GM21717 (cell line): Measurements from ENCODE around the gene PEPD.
"Not testable (repeated sequence)": the region's sequence is repeated elsewhere in the genome, so short reads cannot be mapped to it uniquely, and the experiment has no call there.

Source experiments
- ATAC-seq: cut with Tn5 transposase; IDR thresholded peaks from one replicate; pipeline ENCODE4 v1.9.1; 2021; ENCODE audit warnings: mild to moderate bottlenecking, moderate library complexity; ENCODE audit not compliant: unreplicated experiment

Gene PEPD

GRCh38 chr19:33521480-33522370 is at the start of gene PEPD:
Gene PEPD, minus strand, starts transcription at chr19:33521791. Its CDS starts 31 bp downstream, at chr19:33521760.
- ATAC-seq: peak; percentile 85

- no peak for ATAC-seq
These were observed 48.2 kb upstream of the PEPD start for GRCh38 chr19:33569821-33570220.

- no peak for ATAC-seq
These were observed 47.1 kb upstream of the PEPD start for GRCh38 chr19:33568706-33569105.

- ATAC-seq: no peak
These were observed 43.3 kb upstream of the PEPD start for GRCh38 chr19:33564836-33565338.

GRCh38 chr19:33562636-33563035 is 41.0 kb upstream of the PEPD start:
- no peak for ATAC-seq

- ATAC-seq: not testable (repeated sequence)
These were observed 40.1 kb upstream of the PEPD start for GRCh38 chr19:33561666-33562065.

- ATAC-seq: no peak
These were observed 39.7 kb upstream of the PEPD start for GRCh38 chr19:33561261-33561660.

- ATAC-seq: no peak
These were observed 38.4 kb upstream of the PEPD start for GRCh38 chr19:33559996-33560395.

GRCh38 chr19:33558856-33559255 is 37.3 kb upstream of the PEPD start:
- ATAC-seq: no peak

- no peak for ATAC-seq
These were observed 36.6 kb upstream of the PEPD start for GRCh38 chr19:33558151-33558550.

- ATAC-seq: no peak
These were observed 36.1 kb upstream of the PEPD start for GRCh38 chr19:33557720-33558119.

- ATAC-seq: no peak
These were observed 35.6 kb upstream of the PEPD start for GRCh38 chr19:33557196-33557595.

- no peak for ATAC-seq
These were observed 34.7 kb upstream of the PEPD start for GRCh38 chr19:33556261-33556660.

- not testable (repeated sequence) for ATAC-seq
These were observed 34.1 kb upstream of the PEPD start for GRCh38 chr19:33555726-33556125.

GRCh38 chr19:33554821-33555220 is 33.2 kb upstream of the PEPD start:
- ATAC-seq: no peak

- no peak for ATAC-seq
These were observed 32.8 kb upstream of the PEPD start for GRCh38 chr19:33554391-33554790.

GRCh38 chr19:33553530-33554310 is 32.1 kb upstream of the PEPD start:
- ATAC-seq: no peak

- no peak for ATAC-seq
These were observed 31.3 kb upstream of the PEPD start for GRCh38 chr19:33552928-33553279.

- no peak for ATAC-seq
These were observed 30.8 kb upstream of the PEPD start for GRCh38 chr19:33552191-33552927.

GRCh38 chr19:33551676-33552075 is 30.1 kb upstream of the PEPD start:
- ATAC-seq: no peak

GRCh38 chr19:33550768-33551167 is 29.2 kb upstream of the PEPD start:
- ATAC-seq: no peak
